ENCODE measurements around the gene CAPSL. TPM values are rescaled to one million over a fixed set of nuclear protein-coding genes. Genes with fewer than 3 reads are reported as not detected.
"Not testable (repeated sequence)": the region's sequence is repeated elsewhere in the genome, so short reads cannot be mapped to it uniquely, and the experiment has no call there.

Gene CAPSL
- not detected for total RNA-seq

- DNase-seq (ENCODE audit: low spot score), result peak; percentile 65
These were observed at the start of gene CAPSL for GRCh38 chr5:35938568-35939227. Gene CAPSL, minus strand, starts transcription at chr5:35938622. Its CDS starts 17,502 bp downstream, at chr5:35921120.

- DNase-seq (ENCODE audit: low spot score), result no peak
These were observed 49.4 kb upstream of the CAPSL start for GRCh38 chr5:35987776-35988175.

- no peak for DNase-seq (ENCODE audit: low spot score)
These were observed 41.3 kb upstream of the CAPSL start for GRCh38 chr5:35979715-35980114.

GRCh38 chr5:35976859-35977258 lies 38.4 kb upstream of the CAPSL start:
- DNase-seq (ENCODE audit: low spot score), result not testable (repeated sequence)

- no peak for DNase-seq (ENCODE audit: low spot score)
These were observed 36.1 kb upstream of the CAPSL start for GRCh38 chr5:35974570-35974969.

- no peak for DNase-seq (ENCODE audit: low spot score)
These were observed 33.4 kb upstream of the CAPSL start for GRCh38 chr5:35971878-35972210.

GRCh38 chr5:35971186-35971877 lies 32.9 kb upstream of the CAPSL start:
- no peak for DNase-seq (ENCODE audit: low spot score)

GRCh38 chr5:35963381-35963843 lies 25.0 kb upstream of the CAPSL start:
- DNase-seq (ENCODE audit: low spot score), result no peak

GRCh38 chr5:35960328-35960727 lies 21.9 kb upstream of the CAPSL start:
- no peak for DNase-seq (ENCODE audit: low spot score)

GRCh38 chr5:35956429-35956828 lies 18.0 kb upstream of the CAPSL start:
- no peak for DNase-seq (ENCODE audit: low spot score)

- no peak for DNase-seq (ENCODE audit: low spot score)
These were observed 15.8 kb upstream of the CAPSL start for GRCh38 chr5:35954175-35954574.

GRCh38 chr5:35947085-35947484 lies 8.7 kb upstream of the CAPSL start:
- no peak for DNase-seq (ENCODE audit: low spot score)

- no peak for DNase-seq (ENCODE audit: low spot score)
These were observed 1.2 kb upstream of the CAPSL start for GRCh38 chr5:35939639-35940038.

GRCh38 chr5:35926389-35927051 lies 11.9 kb downstream of the CAPSL start:
- DNase-seq (ENCODE audit: low spot score), result peak; percentile 60

- peak; percentile 61 for DNase-seq (ENCODE audit: low spot score)
These were observed 13.3 kb downstream of the CAPSL start for GRCh38 chr5:35924950-35925722.

GRCh38 chr5:35924122-35924949 lies 14.1 kb downstream of the CAPSL start:
- no peak for DNase-seq (ENCODE audit: low spot score)

GRCh38 chr5:35922468-35922867 lies 16.0 kb downstream of the CAPSL start:
- no peak for DNase-seq (ENCODE audit: low spot score)

GRCh38 chr5:35921930-35922329 lies 16.5 kb downstream of the CAPSL start:
- DNase-seq (ENCODE audit: low spot score), result no peak

- no peak for DNase-seq (ENCODE audit: low spot score)
These were observed 17.5 kb downstream of the CAPSL start for GRCh38 chr5:35920890-35921289.

GRCh38 chr5:35919191-35919590 lies 19.2 kb downstream of the CAPSL start:
- DNase-seq (ENCODE audit: low spot score), result no peak

GRCh38 chr5:35908814-35909213 lies 29.6 kb downstream of the CAPSL start:
- DNase-seq (ENCODE audit: low spot score), result no peak
